SU-DHL-6 (cell line): ENCODE data around the gene CAMK1D.

Experiments
- H2AFZ ChIP-seq: fragments of 200-600 bp; sonication (generic); 2 replicates; pipeline ENCODE4 v1.6.1; 2014; ENCODE audit warnings: low read depth, mild to moderate bottlenecking, moderate library complexity, mixed read lengths, antibody characterized with exemption, low read length; ENCODE audit not compliant: severe bottlenecking
- H3F3A ChIP-seq: fragments of 200-600 bp; shearing (Covaris generic); 2 replicates; pipeline ENCODE4 v1.6.0; 2016; ENCODE audit warnings: antibody characterized with exemption, mild to moderate bottlenecking; ENCODE audit not compliant: insufficient read depth
- H3K27ac ChIP-seq: fragments of 200-600 bp; sonication (generic); 2 replicates; pipeline ENCODE4 v1.5.1; 2016; ENCODE audit warnings: low read depth, mild to moderate bottlenecking, low read length, moderate library complexity, mixed read lengths
- H3K27me3 ChIP-seq: fragments of 200-600 bp; sonication (generic), shearing (Covaris generic); 2 replicates; pipeline ENCODE4 v1.6.0; 2014; ENCODE audit warnings: mild to moderate bottlenecking, low read length
- H3K36me3 ChIP-seq: fragments of 200-600 bp; sonication (generic); 2 replicates; pipeline ENCODE4 v1.6.1; 2014; ENCODE audit warnings: mild to moderate bottlenecking, low read length, mixed read lengths
- H3K4me2 ChIP-seq: fragments of 300-600, 200-600 bp; shearing (Covaris generic), sonication (generic); 2 replicates; pipeline ENCODE4 v1.6.0; 2014; ENCODE audit warnings: low read length, low read depth, mild to moderate bottlenecking; ENCODE audit not compliant: poor library complexity, severe bottlenecking
- H3K4me3 ChIP-seq: fragments of 200-600 bp; sonication (generic); 2 replicates; pipeline ENCODE4 v1.5.1; 2014; ENCODE audit warnings: antibody characterized with exemption, low read length, mild to moderate bottlenecking, mixed read lengths; ENCODE audit not compliant: insufficient read depth, poor library complexity, severe bottlenecking
- H3K79me2 ChIP-seq: fragments of 200-600 bp; sonication (generic); 2 replicates; pipeline ENCODE4 v1.6.1; 2014; ENCODE audit warnings: mild to moderate bottlenecking, low read length, moderate library complexity; ENCODE audit not compliant: insufficient read depth
- H3K9ac ChIP-seq: fragments of 200-600 bp; sonication (generic); 2 replicates; pipeline ENCODE4 v1.7.0; 2014; ENCODE audit warnings: mild to moderate bottlenecking, low read length
- H3K9me2 ChIP-seq: fragments of 200-600 bp; sonication (generic); replicated peaks from 2 replicates; pipeline ENCODE4 v1.6.1; 2014; ENCODE audit warnings: low read length; ENCODE audit not compliant: insufficient read depth
- H3K9me3 ChIP-seq: fragments of 200-600 bp; sonication (generic); 2 replicates; pipeline ENCODE4 v1.6.1; 2014; ENCODE audit warnings: low read length, mixed read lengths; ENCODE audit not compliant: insufficient read depth
- H4K20me1 ChIP-seq: fragments of 200-600 bp; sonication (generic); 2 replicates; pipeline ENCODE4 v1.6.1; 2014; ENCODE audit warnings: low read depth, mild to moderate bottlenecking, antibody characterized with exemption, low read length, moderate library complexity, mixed read lengths
- CTCF ChIP-seq: fragments of 200-600 bp; sonication (generic); IDR thresholded peaks from one replicate; pipeline ENCODE4 v1.5.1; 2017; ENCODE audit warnings: antibody characterized with exemption, mild to moderate bottlenecking, low read length, moderate library complexity; ENCODE audit not compliant: insufficient read depth, poor library complexity, severe bottlenecking
- EZH2phosphoT487 ChIP-seq: fragments of 200-600 bp; sonication (generic), shearing (Covaris generic); conservative IDR thresholded peaks from 2 replicates; pipeline ENCODE4 v1.6.1; 2018; ENCODE audit warnings: mild to moderate bottlenecking, antibody characterized with exemption, low read length, moderate library complexity, mixed read lengths

CAMK1D gene

GRCh38 chr10:12594448-12594944, 245.1 kb downstream of the CAMK1D start:
- Histone ChIP-seq H3K79me2 (peaks cover 80% of the 10 kb centered on the region), H2AFZ (no peak overlapping the region), H3K4me2 (no peak overlapping the region), H3K27me3 (no peaks in the 10 kb centered on the region), H3K36me3 (no peaks in the 10 kb centered on the region), H3K4me3 (no peak overlapping the region), H3F3A (no peaks in the 10 kb centered on the region; the same call in 1 of the 2 replicates), H3K9ac (no peak overlapping the region), H4K20me1 (no peaks in the 10 kb centered on the region), H3K27ac (no peak overlapping the region), H3K9me3 (no peaks in the 10 kb centered on the region), H3K9me2 (no peaks in the 10 kb centered on the region)
- no peak for TF ChIP-seq EZH2phosphoT487

GRCh38 chr10:12595936-12596576, 246.7 kb downstream of the CAMK1D start:
- TF ChIP-seq CTCF (no peak), EZH2phosphoT487 (no peak)
- H3K4me3 ChIP-seq = no peak overlapping the region
- no peaks in the 10 kb centered on the region for H3K9me2 ChIP-seq
- H3F3A ChIP-seq = no peaks in the 10 kb centered on the region
- no peaks in the 10 kb centered on the region for H3K27me3 ChIP-seq
- no peak overlapping the region for H2AFZ ChIP-seq
- no peak overlapping the region for H3K4me2 ChIP-seq
- H3K79me2 ChIP-seq = peaks cover 79% of the 10 kb centered on the region
- no peak overlapping the region for H3K9ac ChIP-seq
- no peak overlapping the region for H3K27ac ChIP-seq
- no peaks in the 10 kb centered on the region for H3K36me3 ChIP-seq
- H4K20me1 ChIP-seq = no peaks in the 10 kb centered on the region
- no peaks in the 10 kb centered on the region for H3K9me3 ChIP-seq

- no peak overlapping the region for H3K27ac ChIP-seq
These were observed 247.8 kb downstream of the CAMK1D start for GRCh38 chr10:12597176-12597575.

More at GRCh38 chr10:12597176-12597575, 247.8 kb downstream of the CAMK1D start:
- Histone ChIP-seq H3K9me3 (no peaks in the 10 kb centered on the region), H3K4me2 (no peak overlapping the region), H3K36me3 (no peaks in the 10 kb centered on the region), H3K27me3 (no peaks in the 10 kb centered on the region), H3F3A (no peaks in the 10 kb centered on the region), H3K4me3 (no peak overlapping the region), H3K9ac (no peak overlapping the region), H3K79me2 (peaks cover 82% of the 10 kb centered on the region), H4K20me1 (no peaks in the 10 kb centered on the region), H2AFZ (no peak overlapping the region), H3K9me2 (no peaks in the 10 kb centered on the region)
- TF ChIP-seq CTCF = no peak
- TF ChIP-seq EZH2phosphoT487 = no peak
